GM21619 (cell line): Measurements from ENCODE around the gene PGM5.
A peak's percentile ranks its signal among the peaks of the same experiment; 100 is the strongest.
"Not testable (repeated sequence)": the region's sequence is repeated elsewhere in the genome, so short reads cannot be mapped to it uniquely, and the experiment has no call there.

Source experiments
- ATAC-seq: cut with Tn5 transposase; IDR thresholded peaks from one replicate; pipeline ENCODE4 v1.9.1; 2021; ENCODE audit not compliant: unreplicated experiment

Gene PGM5

GRCh38 chr9:68356380-68357118 is at the start of gene PGM5:
TSS of gene PGM5 (plus strand) at chr9:68356611. CDS start at chr9:68357128, 517 bp downstream.
- not testable (repeated sequence) for ATAC-seq

GRCh38 chr9:68307127-68307526 is 49.3 kb upstream of the PGM5 start:
- not testable (repeated sequence) for ATAC-seq

GRCh38 chr9:68307654-68308053 is 48.8 kb upstream of the PGM5 start:
- not testable (repeated sequence) for ATAC-seq

GRCh38 chr9:68311208-68311607 is 45.2 kb upstream of the PGM5 start:
- ATAC-seq, result not testable (repeated sequence)

GRCh38 chr9:68318209-68318608 is 38.2 kb upstream of the PGM5 start:
- ATAC-seq, result not testable (repeated sequence)

GRCh38 chr9:68323749-68324148 is 32.7 kb upstream of the PGM5 start:
- ATAC-seq, result not testable (repeated sequence)

GRCh38 chr9:68324518-68324917 is 31.9 kb upstream of the PGM5 start:
- ATAC-seq, result not testable (repeated sequence)

- ATAC-seq, result not testable (repeated sequence)
These were observed 27.3 kb upstream of the PGM5 start for GRCh38 chr9:68329106-68329505.

GRCh38 chr9:68330531-68331173 is 25.8 kb upstream of the PGM5 start:
- not testable (repeated sequence) for ATAC-seq

- ATAC-seq, result not testable (repeated sequence)
These were observed 24.3 kb upstream of the PGM5 start for GRCh38 chr9:68332122-68332521.

GRCh38 chr9:68335935-68336334 is 20.5 kb upstream of the PGM5 start:
- ATAC-seq, result not testable (repeated sequence)

- ATAC-seq, result not testable (repeated sequence)
These were observed 19.6 kb upstream of the PGM5 start for GRCh38 chr9:68336639-68337339.

GRCh38 chr9:68338000-68338399 is 18.4 kb upstream of the PGM5 start:
- not testable (repeated sequence) for ATAC-seq

GRCh38 chr9:68342265-68343025 is 14.0 kb upstream of the PGM5 start:
- peak; percentile 81 for ATAC-seq

- not testable (repeated sequence) for ATAC-seq
These were observed 13.2 kb upstream of the PGM5 start for GRCh38 chr9:68343242-68343641.

- ATAC-seq, result not testable (repeated sequence)
These were observed 12.4 kb upstream of the PGM5 start for GRCh38 chr9:68343992-68344391.

GRCh38 chr9:68351689-68352088 is 4.7 kb upstream of the PGM5 start:
- ATAC-seq, result not testable (repeated sequence)

- not testable (repeated sequence) for ATAC-seq
These were observed 425 bp upstream of the PGM5 start for GRCh38 chr9:68355993-68356379.

GRCh38 chr9:68357119-68357714 is 806 bp downstream of the PGM5 start:
- ATAC-seq, result not testable (repeated sequence)

GRCh38 chr9:68366933-68367547 is 10.6 kb downstream of the PGM5 start:
- ATAC-seq, result not testable (repeated sequence)
